Measurements from ENCODE around the gene PARD3B.

PARD3B gene

DNA sequence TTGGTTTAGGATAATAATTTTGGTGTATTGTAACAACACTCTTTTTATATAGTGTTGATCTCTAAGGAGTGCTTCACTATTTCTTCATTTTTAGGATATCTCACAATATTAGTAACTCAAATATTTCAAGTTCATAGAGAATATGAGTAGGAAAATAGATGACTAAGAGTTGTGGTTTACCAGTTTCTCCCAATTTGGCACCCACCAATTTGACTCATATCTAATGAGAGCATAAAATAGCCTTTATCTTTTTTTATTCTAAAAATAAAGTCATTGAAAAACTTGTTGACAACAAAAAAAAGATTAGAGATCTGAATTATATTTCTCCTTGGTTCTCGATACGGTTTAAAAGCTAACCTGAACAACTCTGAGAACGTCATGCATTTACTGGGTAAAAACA is 204.0 kb downstream of the PARD3B start:
- no peak for DNase-seq (ENCODE audit: low read depth in 1 of 2, low spot score in 1 of 2)
- in situ Hi-C loops (cut with HindIII; ENCODE audit: low pct_unique_long_range_greater_than_20kb, low sequenced_read_pairs): no loop called here
- TF ChIP-seq JUND (IDR thresholded peaks at IDR 0.05; ENCODE audit: low read depth): no peak

DNA sequence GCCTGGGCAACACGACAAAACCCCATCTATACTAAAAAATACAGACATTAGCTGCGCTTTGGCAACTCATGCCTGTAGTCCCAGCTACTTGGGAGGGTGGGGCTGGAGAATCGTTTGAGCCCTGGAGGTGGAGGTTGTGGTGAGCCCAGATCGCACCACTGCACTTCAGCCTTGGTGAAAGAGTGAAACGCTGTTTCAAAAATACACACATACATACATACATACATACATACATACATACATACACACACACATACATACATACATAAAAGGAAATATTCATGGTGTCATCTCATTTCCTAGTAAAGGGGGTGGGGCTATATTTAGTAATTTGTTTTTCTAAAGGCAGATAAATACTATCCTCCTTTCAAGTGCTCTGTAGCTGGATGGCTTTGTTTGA is 205.1 kb downstream of the PARD3B start:
- no peak for TF ChIP-seq JUND (IDR thresholded peaks at IDR 0.05; ENCODE audit: low read depth)
- DNase-seq (ENCODE audit: low read depth in 1 of 2, low spot score in 1 of 2): no peak
- in situ Hi-C loops (cut with HindIII; ENCODE audit: low pct_unique_long_range_greater_than_20kb, low sequenced_read_pairs): no loop called here

DNA sequence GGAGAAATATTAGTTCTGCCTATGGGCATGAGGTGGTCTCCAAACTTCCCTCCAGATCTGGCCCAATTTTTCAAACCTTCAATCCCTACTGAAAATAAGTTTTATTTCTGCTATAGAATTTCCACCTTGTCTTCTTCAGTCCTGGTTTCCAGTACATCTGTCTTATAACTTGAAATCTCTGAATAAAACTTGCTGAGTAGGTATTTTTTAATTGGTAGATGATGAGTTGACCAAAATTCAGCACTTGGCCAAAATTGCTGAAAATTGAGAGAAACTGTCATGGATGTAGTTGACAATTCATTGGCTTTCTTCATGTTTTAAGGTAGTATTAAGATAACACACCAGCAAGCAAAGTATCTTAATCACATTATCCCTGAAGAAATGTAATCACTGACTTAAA is 206.2 kb downstream of the PARD3B start:
- DNase-seq (ENCODE audit: low read depth in 1 of 2, low spot score in 1 of 2): no peak
- in situ Hi-C loops (cut with HindIII; ENCODE audit: low pct_unique_long_range_greater_than_20kb, low sequenced_read_pairs): no loop called here
- no peak for TF ChIP-seq JUND (IDR thresholded peaks at IDR 0.05; ENCODE audit: low read depth)

DNA sequence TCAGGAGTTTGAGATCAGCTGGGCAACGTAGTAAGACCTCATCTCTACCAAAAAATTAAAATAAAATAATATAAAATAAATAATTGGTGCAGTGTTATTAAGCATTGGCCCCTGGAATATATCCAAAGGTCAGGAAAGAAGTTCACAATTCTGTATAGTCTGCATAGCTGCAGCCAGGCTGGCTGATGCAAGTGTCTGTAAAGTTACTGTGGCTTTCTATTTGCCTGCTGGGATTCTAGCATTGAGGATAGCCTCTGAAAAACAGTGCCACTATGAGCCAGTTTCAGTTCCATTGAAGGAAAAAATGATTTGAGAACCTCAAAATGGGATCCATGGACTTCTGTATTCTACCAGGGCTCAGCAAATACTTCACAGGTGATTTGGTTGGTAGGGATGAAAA is 208.6 kb downstream of the PARD3B start:
- TF ChIP-seq JUND (IDR thresholded peaks at IDR 0.05; ENCODE audit: low read depth): no peak
- peak in 1 of 2 experiments; percentile 1 for DNase-seq (ENCODE audit: low read depth in 1 of 2, low spot score in 1 of 2)
- in situ Hi-C loops (cut with HindIII; ENCODE audit: low pct_unique_long_range_greater_than_20kb, low sequenced_read_pairs): no loop called here

DNA sequence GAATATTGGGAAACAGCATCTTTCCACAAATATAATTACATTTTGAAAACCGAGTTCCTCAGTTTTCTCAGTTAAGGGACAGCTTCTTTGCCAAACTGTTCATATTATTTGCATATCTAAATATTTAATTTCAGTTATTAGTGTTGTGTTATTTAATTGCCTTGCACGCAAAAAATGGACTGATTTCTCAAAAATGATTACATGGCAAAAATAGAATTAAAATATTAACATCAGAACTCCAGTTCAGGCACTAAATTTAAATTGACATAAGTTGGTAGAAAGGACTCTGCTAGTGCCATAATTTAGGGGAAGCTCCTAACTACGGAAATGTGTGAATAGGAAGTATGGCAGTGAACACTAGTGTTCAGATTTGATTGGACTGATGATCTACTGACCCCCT is 209.6 kb downstream of the PARD3B start:
- TF ChIP-seq JUND (IDR thresholded peaks at IDR 0.05; ENCODE audit: low read depth): no peak
- no peak for DNase-seq (ENCODE audit: low read depth in 1 of 2, low spot score in 1 of 2)
- in situ Hi-C loops (cut with HindIII; ENCODE audit: low pct_unique_long_range_greater_than_20kb, low sequenced_read_pairs): no loop called here

DNA sequence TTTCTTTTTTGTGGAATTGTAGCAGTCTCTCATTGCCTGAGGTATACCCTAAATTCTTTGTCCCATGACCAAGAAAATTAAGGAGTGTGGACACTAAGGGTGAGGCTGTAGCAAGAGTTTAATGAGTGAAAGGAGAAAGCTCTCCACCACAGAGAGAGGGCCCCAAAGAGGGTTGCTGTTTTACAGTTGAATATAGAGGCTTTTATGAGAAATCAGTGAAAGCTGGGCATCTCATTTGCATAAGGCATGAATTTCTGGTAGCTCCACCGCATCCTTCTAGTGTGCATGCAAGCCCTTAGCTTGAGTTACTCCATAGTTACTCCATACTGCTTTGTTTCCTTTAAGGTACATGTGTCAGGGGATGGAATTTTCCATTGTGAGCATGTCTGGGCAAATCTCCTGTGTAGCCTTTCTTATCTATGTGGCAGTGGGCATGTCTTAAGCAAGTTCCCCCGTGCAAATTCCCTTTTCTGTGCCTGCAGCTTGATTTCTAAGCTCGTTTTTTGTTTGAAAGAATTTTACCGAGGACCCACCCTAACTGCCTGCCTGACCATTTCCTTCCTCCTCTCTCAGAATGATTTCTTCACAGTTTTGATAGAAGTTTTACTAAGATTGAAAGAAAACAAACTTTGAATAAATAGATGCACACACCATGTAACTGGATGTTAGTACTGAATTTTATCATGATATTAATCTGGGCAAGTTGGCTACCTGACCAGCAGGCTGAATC is 218.9 kb downstream of the PARD3B start:
- in situ Hi-C loops (cut with HindIII; ENCODE audit: low pct_unique_long_range_greater_than_20kb, low sequenced_read_pairs): no loop called here
- TF ChIP-seq JUND (IDR thresholded peaks at IDR 0.05; ENCODE audit: low read depth): no peak
- DNase-seq (ENCODE audit: low read depth in 1 of 2, low spot score in 1 of 2): no peak

DNA sequence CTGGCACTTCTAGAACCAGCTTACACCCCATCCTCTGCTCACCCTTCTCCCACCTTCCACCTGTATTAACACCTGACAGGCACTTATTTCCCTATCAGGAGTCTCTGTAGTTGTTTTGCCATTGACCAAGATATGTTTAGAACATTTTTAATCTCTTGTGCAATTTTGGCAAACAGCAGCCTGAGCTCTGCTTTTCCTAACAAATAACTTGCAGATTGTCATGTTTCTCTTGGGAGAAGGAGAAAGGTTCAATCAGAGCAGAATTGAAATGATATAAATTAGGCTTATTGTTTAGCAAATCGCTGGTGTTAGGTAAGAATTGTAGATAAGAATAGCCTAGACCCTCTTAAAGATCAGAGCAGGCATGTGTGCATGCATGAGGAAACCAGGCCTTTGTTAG is 225.5 kb downstream of the PARD3B start:
- in situ Hi-C loops (cut with HindIII; ENCODE audit: low pct_unique_long_range_greater_than_20kb, low sequenced_read_pairs): no loop called here
- no peak for DNase-seq (ENCODE audit: low read depth in 1 of 2, low spot score in 1 of 2)
- TF ChIP-seq JUND (IDR thresholded peaks at IDR 0.05; ENCODE audit: low read depth): no peak

DNA sequence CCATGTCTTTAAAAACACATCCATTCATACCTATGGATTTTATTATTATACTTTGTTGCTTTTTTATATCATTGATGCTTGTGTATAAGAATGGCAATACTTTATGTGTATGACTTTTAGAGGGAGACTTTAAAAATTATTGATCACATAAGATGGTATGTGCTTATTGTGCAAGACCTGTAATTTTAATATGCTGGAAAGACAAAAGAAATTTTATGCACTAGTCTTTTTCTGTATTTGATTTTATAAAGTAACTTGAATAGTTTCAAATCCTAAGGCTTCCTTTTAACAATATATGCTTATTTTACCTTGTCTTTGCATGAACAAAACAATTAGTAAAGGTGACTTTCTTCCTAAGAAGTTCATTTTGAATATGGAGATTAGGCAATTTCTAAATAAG is 226.4 kb downstream of the PARD3B start:
- no peak for TF ChIP-seq JUND (IDR thresholded peaks at IDR 0.05; ENCODE audit: low read depth)
- no peak for DNase-seq (ENCODE audit: low read depth in 1 of 2, low spot score in 1 of 2)
- in situ Hi-C loops (cut with HindIII; ENCODE audit: low pct_unique_long_range_greater_than_20kb, low sequenced_read_pairs): no loop called here

DNA sequence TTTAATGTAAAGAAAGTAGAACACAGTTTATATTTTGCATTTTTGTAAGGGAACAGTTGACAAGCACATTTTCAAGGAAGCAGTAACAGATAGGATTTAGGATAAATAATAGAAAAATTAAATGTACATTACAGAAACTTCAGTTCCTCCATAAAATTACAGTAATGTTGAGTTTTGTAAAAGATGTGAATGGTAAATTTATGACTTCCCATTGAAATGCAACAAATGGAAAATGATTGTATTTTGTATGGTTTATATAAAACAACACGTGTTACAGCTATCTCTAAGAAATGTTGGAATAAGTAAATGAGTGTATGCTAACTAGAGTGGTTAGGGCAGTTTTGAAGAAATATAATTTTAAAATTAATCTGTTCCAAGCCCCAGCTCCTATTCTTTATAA is 227.3 kb downstream of the PARD3B start:
- no peak for TF ChIP-seq JUND (IDR thresholded peaks at IDR 0.05; ENCODE audit: low read depth)
- in situ Hi-C loops (cut with HindIII; ENCODE audit: low pct_unique_long_range_greater_than_20kb, low sequenced_read_pairs): no loop called here
- DNase-seq (ENCODE audit: low read depth in 1 of 2, low spot score in 1 of 2): no peak

DNA sequence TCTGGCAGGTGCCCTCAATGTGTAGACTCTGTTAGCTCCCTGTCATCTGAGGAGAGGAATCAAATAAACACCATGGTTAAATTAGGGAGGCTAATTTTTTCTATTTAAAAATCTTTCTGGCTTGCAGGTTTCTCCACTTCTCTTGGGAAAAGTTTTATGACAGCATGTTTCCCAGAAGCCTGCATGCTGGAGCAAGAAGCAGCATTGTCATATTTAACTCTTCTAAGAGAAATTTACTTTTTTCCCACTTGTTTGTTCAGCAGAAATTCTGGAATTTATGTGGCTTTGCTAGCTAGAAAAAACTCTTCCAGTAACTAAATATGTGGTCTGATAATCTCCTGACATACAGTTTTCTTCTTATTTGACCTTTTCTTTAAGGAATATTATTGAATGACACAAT is 230.5 kb downstream of the PARD3B start:
- no peak for DNase-seq (ENCODE audit: low read depth in 1 of 2, low spot score in 1 of 2)
- in situ Hi-C loops (cut with HindIII; ENCODE audit: low pct_unique_long_range_greater_than_20kb, low sequenced_read_pairs): no loop called here
- TF ChIP-seq JUND (IDR thresholded peaks at IDR 0.05; ENCODE audit: low read depth): no peak

DNA sequence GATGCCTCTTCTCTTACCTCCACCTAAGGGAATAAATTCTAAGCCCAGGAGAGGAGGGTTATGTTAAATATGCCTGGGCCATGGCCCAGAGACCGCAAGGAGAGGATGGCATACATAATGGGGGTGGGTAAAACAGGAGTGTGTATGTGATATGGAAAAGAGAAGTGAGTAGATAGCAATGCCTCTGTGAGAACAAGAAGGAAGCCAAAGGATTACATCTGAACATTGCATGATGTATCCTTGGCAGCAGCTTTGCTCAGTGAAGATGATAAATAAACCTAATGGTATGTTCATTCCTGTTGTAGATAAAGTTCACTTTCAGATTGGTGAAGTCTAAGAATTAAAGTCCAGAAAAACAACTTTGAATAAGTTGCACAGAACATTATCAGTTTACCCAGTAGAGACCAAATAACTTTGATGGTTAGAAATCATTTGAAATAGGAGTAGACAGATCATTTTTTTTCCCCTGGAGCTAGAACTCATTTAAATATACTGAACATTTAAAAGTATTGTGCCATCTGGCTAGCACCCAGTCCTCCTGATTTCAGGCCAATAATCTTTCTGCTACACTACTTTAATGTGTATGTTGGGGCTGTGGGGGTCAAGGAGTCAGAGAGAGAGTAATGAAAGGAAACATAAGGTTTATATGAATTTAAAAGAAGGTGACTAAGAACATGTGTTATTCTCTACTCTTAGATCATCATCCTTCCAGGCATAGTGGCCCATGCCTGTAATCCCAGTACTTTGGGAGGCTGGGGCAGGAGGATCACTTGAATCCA is 231.7 kb downstream of the PARD3B start:
- in situ Hi-C loops (cut with HindIII; ENCODE audit: low pct_unique_long_range_greater_than_20kb, low sequenced_read_pairs): no loop called here
- TF ChIP-seq JUND (IDR thresholded peaks at IDR 0.05; ENCODE audit: low read depth): no peak
- no peak for DNase-seq (ENCODE audit: low read depth in 1 of 2, low spot score in 1 of 2)

DNA sequence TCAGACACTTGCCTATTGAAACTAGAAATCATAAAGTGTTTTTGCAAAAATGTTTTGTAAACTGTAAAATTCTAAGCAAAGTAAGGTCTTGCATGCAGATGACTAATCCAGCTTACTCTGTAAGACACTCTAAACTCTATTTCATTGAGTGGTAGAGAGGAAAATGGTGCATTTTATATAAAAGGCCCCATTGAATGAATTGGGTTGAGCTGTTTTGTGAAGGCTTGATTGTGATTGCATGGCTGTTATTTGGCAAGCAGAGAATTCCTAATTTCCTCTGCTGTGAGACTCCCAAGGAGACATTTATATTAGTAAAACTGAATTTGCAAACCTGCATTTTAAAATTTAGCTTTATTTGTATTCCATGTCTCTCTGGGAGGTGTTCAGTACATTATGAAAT is 234.5 kb downstream of the PARD3B start:
- in situ Hi-C loops (cut with HindIII; ENCODE audit: low pct_unique_long_range_greater_than_20kb, low sequenced_read_pairs): no loop called here
- no peak for TF ChIP-seq JUND (IDR thresholded peaks at IDR 0.05; ENCODE audit: low read depth)
- DNase-seq (ENCODE audit: low read depth in 1 of 2, low spot score in 1 of 2): no peak

DNA sequence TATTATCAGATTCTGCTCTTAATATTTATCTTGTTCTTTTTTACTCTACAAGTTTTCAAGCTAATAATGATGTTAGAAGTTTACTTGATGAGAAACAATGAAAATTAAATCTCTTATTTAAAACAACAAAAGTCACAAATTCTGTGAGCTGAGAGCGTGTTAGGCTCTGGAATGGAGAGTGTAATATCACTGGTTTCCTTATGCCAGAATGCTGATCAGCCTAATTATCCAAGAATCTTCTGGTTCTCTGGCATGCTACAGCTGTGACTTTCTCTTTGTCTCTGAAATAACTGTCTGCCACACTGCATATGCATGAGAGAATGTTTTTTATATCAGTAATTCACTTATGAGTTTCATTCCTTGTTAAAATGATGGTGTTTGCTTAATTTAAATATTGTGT is 236.7 kb downstream of the PARD3B start:
- no peak for DNase-seq (ENCODE audit: low read depth in 1 of 2, low spot score in 1 of 2)
- no peak for TF ChIP-seq JUND (IDR thresholded peaks at IDR 0.05; ENCODE audit: low read depth)
- in situ Hi-C loops (cut with HindIII; ENCODE audit: low pct_unique_long_range_greater_than_20kb, low sequenced_read_pairs): no loop called here
